ENCODE measurements around the gene XIRP1.
A peak's percentile ranks its signal among the peaks of the same experiment; 100 is the strongest.

The XIRP1 gene

DNA sequence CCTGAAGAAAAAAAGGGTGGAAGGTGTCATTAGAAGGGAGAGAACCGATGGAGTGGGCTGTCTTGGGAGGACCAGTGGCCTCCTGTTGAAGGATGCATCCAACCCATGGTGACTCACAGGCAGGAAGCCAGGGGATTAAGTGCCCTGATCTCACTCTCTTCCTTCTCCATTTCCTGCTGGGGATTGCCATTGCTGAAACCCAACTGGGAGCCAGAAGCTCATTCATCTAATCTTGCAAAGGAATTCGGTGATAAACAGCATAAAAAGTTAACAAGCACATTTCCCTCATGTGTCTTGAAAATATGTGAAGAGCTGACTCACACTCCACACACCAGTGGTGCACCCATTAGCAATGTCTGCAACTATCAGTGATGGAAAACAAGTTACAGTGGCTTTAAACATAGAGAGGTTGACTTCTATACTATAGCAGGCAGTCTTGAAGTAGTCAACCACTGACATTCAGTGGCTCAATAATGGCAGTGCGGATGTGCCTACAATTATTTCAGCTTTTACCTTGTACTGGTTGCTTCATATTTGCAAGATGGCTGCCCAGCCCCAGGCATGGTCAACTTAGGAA lies 26.2 kb downstream of the XIRP1 start:
- no peak for DNase-seq

DNA sequence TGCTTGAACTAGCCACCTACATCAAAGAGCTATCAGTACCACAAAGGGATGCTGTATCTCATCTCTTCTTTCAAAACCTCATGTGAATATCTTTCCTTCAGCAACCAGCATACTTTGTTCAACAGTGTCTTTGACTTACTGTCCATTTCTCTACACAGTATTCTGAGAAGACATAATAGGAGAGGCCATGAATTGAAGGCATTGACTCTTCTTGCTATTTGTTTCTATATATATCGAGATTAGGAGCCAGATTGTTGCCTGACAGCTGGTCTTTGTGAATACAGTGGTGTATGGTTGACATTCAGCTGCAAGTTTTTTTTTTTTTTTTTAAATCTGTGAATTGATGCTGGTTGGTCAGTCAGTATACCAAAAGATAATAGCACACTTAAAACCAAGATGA lies 26.9 kb downstream of the XIRP1 start:
- DNase-seq, result no peak

DNA sequence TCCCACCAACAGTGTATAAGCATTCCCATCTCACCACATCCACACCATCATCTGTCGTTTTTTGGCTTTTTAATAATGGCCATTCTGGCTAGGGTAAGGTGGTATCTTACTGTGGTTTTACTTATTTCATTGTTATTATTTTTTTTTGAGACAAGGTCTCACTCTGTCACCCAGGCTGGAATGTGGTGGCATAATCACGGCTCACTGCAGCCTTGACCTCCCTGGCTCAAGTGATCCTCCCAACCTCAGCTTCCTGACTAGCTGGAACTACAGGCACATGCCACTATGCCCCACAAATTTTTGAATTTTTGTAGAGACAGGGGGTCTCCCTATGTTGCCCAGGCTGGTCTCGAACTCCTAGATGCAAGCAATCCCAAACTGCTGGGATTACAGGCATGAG lies 28.0 kb downstream of the XIRP1 start:
- DNase-seq, result no peak

DNA sequence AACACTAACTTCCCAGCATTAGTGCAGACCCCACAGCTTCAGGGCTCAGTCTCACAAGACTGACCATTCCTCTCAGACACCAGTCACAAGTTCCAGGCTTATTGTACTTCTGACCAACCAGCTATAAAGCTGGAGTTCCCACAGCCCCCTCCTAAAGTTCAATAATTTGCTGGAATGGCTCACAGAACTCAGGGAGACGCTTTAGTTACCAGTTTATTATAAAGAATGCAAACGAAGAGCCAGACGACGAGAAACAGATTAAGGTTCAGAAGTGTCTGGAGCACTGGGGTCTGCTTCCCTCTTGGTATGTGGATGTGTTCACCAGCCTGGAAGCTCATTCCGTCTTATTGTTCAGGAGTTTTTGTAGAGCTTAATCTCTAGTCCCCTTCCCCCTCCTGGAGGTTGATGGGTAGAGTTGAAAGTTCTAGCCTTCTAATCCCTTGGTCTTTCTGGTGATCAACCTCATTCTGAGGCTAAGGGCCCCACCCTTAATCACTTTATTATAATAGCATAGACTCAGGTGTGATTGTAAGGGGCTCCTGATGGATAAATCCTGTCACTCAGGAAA lies 34.2 kb downstream of the XIRP1 start:
- no peak for DNase-seq

DNA sequence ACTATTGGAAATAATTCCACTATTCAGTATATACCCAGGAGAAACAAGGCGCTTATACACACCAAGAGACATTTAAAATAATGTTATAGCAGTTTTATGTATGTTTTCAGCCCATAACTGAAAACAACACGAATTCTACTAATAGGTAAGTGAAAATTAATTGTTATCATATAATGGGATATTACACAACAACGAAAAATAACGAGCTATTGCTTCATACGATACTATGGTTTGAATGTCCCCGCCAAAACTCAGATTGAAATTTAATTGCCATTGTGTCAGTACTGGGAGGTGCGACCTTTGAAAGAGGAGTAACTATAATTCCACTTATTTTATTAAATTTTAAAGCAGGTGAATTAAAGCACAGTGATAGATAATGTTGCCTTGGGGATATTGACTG lies 35.0 kb downstream of the XIRP1 start:
- DNase-seq, result no peak

DNA sequence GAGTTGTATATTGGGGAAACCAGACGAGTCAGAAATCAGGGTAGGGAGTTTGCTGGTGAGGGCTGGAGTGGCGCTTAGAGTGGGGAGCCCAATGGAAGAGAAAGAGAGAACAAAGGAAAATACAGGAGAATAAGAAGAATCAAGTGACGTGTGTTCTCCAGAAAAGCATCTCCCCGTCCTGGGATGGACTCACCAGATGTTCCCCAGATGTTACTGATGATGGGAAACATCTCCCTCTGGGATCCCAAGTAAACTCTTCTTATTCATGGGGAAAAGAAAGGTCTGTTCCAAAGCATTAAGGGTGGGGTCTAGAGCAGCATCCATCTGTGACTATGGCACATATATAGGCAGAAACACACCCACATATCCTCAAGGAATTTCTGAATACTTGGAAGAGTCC lies 36.0 kb downstream of the XIRP1 start:
- no peak for DNase-seq

DNA sequence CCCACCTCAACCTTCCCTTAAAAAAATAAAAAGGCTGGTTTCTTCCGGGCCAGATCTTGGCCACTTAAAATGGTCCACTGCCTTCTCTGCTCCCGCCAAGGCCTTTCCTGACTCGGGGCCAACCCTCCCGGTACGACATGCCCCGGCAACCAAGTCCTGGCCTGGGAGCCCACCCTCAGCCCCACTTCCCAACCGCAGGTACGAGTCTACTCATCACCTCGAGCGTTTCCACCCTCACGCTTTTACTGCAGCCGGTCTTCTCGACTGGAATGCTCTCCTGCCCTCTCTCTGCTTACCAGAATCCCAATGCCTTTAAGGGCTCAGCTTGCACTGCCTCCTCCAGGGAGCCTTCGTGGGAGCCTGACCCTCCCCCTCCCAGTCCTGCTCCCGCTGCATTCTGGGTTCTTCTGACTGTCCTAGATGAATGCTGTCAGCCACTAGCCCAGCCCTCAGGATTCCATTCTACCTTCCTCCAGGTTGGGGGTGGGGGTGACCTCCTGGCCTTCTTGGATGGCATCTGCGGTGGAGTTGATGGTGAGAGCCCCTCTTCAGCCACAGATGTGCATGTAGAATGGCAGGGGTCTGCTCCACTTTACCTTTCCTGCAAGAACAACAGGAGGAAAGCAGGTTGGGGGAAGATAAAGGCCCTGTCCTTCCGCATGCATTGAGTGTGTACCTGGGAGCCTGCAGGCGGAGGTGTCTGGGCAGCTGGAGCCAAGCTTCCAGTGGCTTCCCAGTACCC lies 37.9 kb downstream of the XIRP1 start:
- DNase-seq, result no peak

DNA sequence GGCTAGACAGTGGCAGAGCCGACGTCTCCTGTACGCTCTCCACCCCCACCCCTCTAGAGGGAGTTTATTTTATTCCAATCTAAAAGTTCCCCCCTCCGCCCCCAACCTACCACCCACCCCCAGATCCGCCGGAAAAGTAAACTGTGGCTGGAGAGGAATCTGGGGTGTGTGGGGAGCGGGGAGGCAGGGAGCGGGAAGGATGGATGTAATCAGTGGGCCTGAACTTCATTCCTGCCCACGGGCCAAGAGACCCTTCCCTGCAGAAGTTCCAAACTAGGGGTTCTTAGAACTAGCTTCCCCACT lies 38.5 kb downstream of the XIRP1 start:
- DNase-seq, result no peak

DNA sequence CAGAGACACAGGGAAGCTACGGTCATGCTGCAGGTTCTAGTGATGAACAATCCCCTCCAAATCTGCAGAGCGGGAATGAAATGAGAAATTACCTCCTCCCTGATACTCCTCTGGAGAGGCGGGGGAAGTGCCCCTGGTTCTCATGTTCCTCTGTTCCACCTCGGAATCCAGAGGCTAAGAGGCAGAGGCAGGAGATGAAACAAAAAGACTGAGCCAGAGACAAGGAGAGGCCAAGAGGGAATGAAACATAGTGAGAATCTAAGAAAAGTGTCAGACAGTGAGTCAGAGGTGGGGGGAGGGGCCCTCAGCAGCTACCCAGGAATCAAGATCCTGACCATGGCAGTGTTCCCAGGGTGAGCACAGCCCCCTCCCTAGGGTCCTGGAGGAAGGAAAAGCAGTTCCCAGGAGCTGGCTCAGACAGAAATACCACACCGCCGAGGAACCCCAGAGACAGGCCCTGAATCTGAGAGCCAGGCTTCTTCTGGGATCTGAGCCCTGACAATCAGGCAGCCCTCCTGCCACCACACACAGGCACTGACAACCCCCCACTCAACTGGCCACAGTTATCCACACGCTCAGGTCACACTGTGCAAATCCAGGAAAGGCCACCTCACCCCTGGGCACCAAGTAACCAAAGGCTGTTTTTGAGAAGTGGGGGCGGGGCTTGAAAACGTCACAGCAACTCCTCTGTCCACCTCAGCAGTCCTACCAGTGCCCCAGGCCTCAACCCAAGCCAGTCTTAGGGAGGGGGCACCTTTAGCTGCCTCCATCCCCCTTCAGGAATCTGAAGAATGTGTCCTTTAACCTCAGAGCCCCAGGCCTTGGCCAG lies 41.4 kb downstream of the XIRP1 start:
- DNase-seq, result peak; percentile 82 to 85

DNA sequence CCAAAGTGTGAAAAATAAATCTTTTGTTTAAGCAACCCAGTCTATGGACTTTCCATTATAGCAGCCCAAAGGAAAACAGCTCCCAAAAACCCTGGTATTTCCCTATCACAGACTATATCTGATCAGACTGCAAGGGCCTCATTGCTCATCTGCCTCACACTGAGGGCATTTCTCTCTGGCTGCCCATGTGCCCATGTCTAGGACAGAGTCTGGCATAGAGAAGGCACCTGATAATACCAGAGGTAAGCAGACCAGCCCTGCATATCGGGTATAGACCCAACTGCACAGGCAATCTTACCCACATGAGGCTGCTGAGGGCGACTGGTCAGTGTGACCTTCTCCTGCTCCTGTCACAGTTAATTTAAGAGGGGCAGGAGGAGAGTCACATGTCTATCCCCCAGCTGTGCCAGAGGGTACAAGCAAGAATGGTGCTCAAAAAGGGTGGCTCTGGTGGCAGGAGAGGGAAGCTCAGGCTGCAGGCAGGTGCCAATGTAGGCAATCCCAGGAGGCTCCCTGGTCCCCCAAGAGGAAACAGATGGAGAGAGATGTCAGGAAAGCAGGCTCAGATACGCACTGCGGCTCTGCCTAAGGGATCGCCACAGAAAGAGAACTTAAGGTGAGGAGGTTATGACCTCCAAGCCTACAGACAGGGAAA lies 42.1 kb downstream of the XIRP1 start:
- DNase-seq, result no peak

DNA sequence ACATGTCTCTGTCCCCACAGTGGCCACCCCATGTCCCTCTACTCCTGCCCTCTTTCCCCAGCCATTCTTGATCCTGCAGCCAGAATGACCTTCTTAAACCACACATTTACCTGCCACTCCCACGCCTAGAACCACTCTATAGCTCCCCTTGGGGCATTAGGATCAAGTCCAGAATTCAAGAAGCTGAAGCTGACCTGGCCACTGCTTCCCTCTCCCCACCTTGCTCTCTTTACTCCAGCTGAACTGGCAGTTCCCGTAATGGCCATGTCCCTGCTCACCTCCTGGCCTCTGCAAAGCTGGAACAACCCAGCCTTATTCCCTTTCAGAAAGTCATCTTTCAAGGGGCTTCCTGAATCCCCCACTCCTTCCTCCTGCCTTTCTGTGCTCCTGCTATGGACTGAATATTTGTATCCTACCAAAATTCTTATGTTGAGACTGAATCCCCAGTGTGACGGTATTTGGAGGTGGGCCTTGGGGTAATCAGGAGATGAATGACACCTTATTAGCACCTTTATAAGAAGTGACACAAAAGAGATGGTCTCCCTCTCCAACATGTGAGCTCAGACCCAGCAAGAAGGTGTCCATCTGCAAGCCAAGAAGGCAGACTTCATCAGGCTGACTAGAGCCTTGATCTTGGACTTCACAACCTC lies 42.8 kb downstream of the XIRP1 start:
- DNase-seq, result no peak

DNA sequence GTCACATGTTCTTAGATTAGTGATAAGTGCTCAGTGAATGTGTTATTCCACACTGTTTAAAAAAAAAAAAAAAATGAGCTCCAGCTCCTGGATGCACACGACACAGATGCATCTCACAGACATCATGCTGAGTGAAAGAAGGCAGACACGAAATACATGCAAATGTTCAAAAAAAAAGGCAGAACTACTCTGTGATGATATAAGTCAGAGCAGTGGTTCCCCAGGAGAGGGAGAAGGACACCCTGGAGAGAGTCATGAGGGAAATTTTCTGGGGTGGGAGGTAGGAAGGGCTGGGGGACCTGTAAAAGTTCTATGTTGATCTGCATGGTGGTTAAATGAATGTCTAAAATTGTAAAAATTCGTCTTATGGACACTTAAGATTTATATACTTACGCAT lies 43.3 kb downstream of the XIRP1 start:
- no peak for DNase-seq

DNA sequence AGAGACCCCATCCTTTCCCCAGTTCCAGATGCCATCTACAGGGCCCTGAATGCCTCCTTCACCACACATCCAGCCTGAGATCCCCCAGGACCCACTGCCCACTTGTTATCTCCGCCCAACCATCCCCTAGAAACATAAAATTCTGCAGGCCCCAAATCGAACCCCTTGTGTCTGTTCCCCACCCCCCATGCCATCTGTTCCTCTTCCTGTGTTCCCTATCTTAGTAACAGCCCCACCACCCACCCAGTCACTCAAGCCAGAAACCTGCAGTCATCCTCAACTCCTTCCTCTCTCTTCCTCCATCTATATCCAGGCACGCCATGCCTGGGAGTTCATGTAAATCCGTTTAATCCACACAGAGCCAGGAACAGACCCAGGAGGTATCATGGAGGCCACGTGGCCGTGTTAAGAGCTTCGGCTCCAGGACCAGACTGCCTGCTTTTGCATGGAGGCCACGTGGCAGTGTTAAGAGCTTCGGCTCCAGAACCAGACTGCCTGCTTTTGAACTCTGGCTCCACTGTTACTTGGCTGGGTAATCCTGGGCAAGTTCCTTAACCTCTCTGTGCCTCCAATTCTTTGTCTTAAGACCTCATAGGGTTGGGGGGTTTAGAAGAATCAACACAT lies 43.8 kb downstream of the XIRP1 start:
- no peak for DNase-seq

DNA sequence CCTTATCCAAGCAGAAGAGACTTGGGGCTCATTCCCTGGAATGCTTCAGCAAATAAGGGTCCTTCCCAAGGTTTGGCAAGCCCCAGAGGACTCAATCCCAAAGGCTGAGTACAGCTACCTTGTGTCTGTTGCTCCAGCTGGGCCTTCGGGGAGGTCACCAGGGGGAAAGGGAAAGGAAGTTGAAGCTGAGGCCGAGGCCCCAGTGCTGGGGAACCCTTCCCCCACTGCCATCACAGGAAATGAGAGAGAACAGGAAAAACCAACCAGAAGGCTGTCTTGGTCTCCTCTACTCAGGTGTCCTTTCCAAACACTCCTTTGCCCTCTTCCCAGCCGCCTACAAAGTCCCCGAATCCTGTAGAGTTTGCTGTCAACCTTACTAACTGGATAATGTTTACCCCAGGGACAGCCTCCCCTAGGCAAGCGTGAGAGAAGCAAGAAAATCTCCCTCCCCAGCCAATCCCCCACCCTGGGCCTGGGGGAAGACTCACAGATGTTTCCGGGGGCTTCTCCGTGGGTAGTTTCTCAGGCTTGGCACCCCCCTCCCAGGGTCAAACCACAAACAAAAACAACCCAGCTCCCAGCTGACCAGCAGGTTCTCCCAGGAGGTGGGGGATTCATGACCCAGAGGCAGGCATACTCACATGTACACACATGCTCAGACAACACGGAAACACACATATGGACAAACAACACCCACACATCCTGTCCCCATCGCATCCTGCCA lies 44.5 kb downstream of the XIRP1 start:
- DNase-seq, result peak; percentile 52 to 65

DNA sequence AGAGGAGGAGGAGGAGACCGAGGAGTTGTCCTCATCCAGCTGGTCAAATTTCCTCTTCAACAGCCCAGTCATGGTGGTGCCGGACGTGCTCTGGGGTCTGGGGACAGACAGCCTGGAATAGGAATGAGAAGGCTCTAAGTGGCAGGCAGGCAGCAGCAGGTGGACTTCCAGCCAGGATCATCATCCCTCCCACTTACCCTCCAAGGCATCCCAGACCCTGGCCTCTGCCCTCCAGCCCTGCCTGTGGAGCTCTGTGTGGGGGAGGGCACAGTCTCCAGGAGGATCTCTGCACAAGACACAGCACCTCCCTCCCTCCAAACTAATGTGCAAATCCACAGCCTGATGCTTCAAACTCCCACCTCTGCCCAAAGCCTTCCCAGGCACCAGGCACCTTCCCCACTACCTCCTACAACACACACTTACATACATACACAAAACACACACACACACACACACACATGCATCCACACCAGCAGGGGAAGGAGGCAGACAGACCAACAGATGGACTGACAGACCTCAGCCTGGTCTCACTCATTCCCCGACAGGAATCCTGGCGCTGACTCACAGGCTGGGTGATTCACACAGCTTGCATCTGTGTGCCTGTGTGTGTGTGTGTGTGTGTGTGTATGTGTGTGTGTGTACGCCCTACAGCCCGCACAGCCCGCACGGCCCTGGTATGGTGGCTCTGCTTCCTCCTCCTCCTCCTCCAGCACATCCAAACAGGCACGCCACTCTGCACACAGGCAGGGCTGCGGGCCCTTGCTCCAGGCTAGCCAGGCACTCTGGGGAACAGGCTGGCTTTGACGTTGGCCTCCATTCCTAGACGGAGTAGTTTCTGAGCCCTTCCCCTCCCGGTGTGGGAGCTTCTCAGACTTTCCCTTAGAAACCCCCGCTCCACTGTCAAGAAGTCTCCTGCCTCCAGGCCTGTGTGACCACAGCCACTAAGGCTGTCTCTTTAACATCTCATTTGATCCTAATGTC lies 45.5 kb downstream of the XIRP1 start:
- DNase-seq, result peak; percentile 82 to 88

DNA sequence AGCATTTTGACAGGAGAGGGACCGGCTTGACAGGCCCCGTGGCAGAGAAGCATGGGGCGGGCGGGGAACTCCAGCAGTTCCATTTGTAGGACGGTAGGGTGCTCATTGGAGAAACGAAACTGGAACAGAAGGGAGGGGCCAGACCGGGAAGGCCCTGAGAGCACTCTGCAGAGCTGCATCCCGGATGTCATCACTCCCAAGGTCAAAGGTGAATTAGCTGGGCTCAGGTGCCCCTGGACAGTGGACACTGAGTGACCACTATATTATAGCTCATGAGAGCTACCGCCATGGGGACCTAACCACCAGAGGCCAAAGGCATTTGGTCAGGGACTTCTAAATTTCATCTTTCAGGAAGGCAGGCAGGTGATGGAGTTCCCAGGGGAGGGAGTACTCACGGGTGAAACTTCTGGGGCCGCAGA lies 46.3 kb downstream of the XIRP1 start:
- DNase-seq, result no peak

DNA sequence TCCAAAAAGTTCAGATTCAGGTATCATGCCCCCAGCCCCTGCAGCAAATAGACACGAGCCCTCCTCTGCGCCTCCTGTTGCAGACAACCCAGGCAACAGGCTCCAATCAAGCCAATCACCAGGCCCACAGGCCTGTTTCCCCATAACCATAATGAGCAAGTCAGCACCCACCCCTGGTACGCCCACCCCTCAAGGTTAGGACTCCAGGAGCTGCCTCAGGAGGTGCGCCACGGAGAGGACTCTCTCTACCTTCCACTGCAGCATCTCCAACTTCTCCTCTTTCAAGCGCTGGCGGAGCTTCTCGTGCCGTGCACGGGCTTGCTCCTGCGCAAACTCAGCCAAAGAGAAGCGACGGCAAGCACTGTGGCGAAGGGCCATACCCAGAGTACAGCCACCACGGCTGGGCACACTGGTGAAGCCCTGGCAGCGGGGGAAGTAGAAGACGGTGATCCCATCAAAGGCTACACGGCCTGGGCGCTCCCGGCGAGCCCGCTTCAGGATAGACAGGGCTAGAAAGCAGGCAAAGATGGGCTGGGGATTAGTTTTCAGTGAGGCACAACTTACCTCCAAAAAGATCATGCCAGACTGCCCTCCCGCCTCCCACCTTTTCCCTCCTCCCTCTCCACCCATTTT lies 47.5 kb downstream of the XIRP1 start:
- no peak for DNase-seq

DNA sequence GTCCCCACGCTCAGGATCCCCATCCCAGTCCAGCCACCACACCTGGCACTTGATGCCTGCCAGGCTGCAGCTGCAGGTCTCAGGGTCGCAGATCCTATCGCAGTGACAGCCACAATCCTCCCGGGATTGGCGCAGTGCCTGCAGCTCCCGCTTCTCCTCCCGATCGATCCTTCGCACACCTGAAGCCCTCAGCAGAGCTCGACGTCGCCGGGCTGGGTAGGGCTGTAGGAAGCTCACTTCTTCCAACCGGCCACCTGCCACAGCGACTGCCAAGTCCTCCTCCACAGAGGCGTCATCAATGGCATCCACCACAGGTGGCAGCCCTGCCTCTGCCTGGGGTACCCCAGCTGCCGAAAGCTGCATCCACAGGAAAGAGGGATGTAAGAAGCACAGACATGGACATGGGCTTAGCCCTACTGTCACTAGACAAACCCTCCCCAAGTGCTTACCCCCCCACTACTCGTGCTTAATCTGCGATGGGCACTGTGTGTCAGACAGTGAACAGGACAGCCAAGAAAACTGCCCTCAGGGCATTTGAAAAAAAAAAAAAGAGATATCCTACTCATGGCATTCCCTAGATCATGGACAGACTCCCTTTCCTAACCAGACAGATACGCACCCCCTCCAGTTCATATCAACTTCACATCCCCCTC lies 48.2 kb downstream of the XIRP1 start:
- DNase-seq, result no peak
